ENCODE measurements around the gene RAPGEF2.
"Not testable (repeated sequence)": the region's sequence is repeated elsewhere in the genome, so short reads cannot be mapped to it uniquely, and the experiment has no call there.

Gene RAPGEF2, protein sequence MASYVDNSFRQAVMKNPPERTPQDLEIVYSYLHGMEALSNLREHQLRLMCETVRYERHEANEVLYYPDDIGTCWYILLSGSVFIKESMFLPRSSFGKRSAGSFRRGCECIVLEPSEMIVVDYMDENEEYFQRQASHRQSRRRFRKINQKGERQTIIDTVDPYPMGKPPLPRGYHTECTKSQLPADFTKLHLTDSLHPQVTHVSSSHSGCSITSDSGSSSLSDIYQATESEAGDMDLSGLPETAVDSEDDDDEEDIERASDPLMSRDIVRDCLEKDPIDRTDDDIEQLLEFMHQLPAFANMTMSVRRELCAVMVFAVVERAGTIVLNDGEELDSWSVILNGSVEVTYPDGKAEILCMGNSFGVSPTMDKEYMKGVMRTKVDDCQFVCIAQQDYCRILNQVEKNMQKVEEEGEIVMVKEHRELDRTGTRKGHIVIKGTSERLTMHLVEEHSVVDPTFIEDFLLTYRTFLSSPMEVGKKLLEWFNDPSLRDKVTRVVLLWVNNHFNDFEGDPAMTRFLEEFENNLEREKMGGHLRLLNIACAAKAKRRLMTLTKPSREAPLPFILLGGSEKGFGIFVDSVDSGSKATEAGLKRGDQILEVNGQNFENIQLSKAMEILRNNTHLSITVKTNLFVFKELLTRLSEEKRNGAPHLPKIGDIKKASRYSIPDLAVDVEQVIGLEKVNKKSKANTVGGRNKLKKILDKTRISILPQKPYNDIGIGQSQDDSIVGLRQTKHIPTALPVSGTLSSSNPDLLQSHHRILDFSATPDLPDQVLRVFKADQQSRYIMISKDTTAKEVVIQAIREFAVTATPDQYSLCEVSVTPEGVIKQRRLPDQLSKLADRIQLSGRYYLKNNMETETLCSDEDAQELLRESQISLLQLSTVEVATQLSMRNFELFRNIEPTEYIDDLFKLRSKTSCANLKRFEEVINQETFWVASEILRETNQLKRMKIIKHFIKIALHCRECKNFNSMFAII (N-terminal part only)

DNA sequence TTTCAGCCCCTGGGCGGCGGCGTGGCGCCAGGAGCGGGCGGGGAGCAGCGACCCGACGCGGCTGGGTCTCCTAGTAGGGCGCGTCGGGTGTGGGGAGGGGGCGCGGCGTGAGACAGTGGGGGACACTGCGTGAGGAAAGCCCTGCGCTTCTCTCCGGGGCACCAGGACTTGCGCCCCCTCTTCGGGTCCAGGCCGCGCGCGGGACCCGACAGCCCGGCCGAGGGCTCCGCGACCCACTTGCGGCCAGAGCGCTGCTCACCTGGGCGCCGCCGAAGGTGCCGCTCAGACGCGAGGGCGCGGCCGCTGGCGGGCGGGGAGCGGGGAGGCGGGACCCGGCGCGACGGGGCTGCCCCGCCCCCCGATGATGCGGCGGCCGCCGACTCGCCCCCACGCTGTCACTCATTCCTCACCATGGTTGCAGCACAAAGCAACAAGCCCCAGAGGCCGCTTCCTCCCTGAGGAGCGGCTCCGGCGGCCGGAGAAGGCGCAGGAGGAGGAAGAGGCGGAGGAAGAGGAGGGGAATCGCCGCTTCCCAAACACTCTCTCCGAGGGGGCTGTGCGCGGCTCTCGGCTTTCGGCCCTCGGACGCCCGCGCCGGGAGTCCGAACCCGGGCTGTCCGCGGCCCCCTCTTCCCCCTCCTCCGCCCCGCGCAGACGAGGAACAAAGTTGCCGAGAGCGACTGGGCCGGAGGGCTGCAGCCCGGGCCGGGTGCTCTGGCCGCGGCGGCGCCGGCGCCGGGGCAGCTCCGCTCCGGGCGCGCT lies at the start of gene RAPGEF2:
TSS of gene RAPGEF2 (plus strand) at position 458 of the 762 bp plus-strand sequence. CDS start 1,084 bp downstream, outside the sequence.
- peak; percentile 96 for DNase-seq

DNA sequence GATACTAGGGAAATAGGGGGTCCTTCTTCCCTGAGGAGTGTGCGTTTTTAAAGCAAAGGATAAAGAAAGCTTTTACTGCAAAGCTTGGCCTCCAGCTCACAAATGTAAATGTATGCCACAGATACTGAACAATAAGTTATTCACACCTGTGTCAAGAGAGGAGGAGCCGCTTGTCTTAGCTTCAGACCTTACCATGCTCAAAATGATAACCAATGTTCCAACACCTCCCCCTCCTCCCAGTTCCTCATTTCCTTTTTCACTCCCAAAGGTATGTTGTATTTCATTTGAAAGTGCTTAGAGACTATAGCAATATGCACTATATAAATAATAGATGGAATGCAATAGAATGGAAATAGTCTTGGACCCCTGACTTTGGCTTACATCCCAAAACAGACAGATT lies 47.0 kb upstream of the RAPGEF2 start:
- DNase-seq: peak; percentile 44

DNA sequence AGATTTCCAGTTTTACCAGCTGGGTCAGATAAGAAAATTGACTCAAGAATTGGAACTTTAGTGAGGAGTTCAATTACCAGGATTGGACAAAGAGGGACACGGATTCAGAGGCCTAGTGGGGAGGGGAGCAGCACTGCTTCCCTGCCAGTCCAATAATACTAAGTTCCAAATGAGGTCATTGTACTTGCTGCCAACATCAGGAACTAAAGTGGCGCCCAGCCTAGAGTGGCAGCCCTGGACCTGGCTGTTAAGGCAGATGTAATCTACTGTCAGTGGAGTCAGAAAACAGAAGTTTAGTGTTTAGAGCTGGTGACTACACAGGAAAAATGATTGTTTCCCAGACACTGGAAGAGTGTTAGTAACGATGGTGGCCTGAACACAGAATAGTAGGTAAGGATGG lies 42.7 kb upstream of the RAPGEF2 start:
- no peak for DNase-seq

DNA sequence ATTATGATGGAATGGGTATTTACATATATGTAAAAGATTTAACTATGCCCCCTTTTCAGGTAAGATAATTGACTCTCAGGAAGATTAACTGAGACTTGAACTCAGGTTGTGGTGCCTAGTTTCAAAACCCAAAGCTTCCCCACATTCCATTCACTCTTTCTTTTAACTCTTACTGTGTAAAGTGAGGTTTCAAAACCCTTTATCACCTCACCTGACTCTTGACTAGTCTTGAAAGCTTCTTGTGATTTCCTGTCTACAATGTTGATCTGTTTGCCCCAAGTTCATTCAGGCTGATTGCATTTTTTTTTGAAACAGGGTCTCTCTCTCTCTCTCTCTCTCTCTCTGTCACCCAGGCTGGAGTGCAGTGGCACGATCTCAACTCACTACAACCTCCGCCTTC lies 40.5 kb upstream of the RAPGEF2 start:
- no peak for DNase-seq

DNA sequence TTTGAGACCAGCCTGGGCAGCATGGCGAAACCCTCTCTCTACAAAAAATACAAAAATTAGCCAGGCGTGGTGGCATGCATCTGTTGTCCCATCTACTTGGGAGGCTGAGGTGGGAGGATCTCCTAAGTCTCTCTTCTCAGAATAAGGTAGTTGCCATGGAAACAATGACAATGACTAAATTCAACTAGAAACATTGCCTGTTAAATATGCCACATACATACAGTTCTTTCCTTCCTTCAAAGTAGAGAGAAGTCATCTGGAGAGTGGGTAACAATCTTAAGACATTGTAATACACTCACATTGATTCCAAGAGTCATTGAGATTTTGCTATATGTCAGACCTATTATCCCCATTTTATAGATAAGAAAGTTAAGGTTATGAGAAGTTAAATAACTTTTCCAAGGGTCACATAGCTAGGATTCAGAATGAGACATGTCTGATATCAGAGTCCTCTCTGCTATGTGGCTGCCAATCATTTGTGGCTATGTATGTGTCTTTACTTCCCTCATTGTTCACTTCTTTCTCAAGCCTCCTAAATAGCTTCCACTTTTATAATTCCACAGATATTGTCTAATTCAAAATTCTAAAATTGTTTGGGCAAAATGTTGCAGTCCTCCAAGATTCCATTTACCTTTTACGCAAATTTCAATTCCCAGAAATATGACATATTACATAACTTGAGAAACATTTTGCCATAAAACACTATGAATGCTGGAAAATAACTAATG lies 37.2 kb upstream of the RAPGEF2 start:
- no peak for DNase-seq

DNA sequence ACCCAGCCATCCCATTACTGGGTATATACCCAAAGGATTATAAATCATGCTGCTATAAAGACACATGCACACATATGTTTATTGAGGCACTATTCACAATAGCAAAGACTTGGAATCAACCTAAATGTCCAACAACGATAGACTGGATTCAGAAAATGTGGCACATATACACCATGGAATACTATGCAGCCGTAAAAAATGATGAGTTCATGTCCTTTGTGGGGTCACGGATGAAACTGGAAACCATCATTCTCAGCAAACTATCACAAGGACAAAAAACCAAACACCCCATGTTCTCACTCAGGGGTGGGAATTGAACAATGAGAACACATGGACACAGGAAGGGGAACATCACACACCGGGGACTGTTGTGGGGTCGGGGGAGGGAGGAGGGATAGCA lies 34.7 kb upstream of the RAPGEF2 start:
- DNase-seq: not testable (repeated sequence)

DNA sequence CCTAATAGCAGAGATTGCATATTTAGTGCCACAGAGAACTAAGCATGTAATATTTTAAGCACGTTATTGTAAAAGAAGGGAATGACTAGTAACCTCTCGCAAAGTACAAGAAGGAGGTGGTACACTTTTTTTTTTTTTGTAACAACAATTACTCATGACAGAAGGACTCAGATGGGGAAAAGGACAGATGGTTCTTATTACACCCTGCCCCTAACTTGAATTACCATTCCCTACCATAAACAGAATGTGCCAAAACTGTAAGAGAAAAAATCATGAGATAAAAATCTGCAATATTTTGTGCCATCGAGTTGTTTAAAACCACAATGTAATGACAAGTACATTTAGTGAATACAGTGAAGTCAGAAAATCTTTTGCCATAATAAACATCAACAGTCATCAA lies 33.0 kb upstream of the RAPGEF2 start:
- DNase-seq: no peak

DNA sequence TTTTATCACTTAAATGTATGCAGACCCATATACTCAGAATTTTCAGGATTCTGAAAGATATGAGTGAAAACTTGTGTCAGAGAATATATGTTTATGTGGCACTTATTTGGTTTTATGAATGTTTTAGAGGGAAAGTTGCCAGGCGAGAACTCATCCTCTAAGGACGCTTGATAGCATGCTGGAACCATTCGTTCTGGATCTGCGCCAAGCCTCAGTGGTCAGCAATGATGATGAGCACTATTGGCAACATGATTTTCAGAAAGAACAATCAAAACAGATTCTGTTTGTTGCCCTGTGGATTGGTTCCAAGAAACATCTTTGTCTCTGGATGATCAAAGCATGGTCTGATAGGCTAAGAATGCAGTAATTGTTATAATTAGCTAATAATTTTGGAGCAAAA lies 32.1 kb upstream of the RAPGEF2 start:
- DNase-seq: peak; percentile 71

DNA sequence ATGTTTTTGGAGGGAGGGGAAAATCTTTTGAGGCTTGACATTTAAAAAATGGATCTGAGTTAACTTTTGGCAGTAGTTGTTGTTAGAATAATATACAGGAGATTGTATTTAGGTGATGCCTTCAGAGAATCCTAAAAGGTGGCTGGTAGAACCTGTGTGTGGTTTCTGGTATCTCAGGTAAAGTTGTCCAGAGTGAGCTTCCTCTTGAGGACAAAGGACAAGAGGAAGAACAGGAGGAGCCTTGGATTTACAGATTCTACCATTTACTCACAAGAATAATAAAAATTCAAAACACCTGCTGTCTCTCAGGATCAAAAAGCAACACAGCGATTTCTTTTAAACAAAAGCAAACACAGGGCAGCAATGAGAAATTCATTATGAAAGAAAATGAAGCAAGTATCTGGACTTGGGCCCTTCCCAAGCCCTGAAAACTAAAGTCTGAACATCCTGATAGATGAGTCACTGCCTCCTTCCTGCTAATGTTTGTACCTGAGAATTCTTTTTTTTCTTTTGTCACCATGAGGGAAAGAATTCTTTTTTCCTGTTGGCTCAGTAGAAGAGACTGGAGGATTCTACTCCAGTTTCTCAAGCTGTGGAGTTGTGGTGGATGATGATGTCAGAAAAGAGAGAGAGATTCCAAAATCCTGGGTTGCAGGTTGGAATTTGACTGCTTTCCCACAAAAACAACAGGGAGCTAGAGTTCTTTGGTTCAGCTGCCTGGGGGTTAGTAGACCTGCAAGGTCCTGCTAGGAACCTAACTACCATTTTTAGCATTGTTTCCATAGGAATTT lies 31.5 kb upstream of the RAPGEF2 start:
- DNase-seq: no peak

DNA sequence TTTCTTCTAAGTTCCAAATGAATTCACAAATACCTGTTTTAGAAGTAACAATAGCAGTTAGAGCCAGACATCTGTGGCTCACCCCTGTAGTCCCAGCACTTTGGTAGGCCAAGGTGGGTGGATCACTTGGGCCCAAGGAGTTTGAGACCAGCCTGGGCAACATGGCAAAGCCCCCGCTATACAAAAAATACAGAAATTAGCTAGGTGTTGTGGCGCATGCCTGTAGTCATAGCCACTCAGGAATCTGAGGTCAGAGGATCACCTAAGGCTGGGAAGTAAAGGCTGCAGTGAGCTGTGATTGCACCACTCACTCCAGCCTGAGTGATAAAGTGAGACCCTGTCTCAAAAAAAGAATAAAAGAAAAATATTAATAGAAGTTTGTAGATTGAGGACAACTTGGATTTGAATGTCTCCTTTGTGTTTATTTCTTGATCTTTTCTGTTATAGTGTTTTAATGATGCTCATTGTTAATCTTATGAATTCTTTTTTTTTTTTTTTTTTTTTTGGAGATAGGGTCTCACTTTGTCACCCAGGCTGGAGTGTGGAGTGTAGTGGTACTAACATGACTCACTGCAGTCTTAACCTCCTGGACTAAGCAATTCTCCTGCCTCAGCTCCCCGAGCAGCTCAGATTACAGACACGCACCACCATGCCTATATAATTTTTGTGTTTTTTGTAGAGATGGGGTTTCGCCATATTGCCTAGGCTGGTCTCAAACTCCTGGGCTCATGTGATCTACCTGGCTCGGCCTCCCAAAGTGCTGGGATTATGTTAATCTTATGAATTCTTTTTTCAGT lies 30.7 kb upstream of the RAPGEF2 start:
- DNase-seq: no peak

DNA sequence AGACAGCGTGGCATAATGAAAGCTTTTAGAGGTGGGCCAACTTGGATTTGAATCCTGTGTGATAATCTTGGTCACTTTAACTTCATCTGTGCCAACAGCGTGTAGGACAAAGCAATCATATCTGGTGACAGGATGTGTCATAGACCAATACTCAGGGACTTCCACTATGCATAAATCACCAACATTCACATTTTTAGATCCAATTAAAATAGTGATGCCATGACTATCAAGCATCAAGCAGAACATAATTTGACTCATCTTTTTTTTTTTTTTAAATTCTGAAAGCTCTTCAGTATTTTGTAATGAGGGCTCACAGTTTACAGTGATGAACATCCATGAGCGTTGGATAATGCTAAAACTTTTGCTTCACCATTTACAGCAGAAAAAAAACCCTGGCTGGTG lies 27.3 kb upstream of the RAPGEF2 start:
- no peak for DNase-seq

DNA sequence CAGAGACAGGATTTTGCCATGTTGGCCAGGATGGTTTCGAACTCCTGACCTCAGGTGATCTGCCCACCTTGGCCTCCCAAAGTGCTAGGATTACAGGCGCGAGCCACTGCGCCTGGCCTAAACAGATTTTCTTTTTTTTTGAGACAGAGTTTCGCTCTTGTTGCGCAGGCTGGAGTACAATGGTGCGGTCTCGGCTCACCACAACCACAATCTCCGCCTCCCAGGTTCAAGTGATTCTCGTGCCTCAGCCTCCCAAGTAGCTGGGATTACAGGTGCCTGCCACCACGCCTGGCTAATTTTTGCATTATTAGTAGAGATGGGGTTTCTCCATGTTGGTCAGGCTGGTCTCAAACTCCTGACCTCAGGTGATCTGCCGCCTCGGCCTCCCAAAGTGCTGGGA lies 25.9 kb upstream of the RAPGEF2 start:
- DNase-seq: not testable (repeated sequence)

DNA sequence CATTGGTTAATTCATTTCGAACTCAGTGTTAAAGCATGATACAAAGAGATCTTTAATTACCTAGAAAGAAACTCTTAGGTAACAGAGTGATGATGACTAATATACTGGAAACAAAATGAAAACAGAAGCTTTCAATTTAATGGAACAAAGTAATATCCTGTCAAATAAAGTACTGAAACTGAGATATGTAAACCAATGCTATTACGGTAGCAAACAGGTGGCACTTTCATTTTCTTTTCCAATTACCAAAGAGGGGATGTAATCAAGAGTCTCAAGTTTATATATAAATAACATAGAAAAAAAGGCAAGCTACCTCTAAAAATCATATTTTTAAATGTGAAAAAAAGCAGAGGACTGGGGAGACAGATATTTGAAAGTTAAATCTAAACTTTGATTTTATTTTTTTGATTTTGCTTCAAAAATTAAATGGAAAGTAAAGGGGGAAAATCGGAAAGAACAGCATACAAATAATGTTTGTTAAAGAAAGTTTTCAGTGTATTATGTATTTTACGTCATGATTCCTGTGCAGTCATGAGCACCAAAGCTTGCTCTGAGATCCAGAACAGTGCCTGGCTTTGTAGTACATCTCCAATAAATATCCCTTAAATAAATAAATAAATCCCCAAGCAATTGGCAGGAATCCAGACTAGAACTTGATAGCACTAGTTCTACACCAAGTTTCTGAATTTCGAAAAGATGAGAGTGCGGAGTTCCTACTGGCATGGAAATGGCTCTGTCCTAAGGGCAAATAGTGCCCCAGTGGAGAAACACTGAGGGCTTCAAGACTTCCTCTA lies 25.0 kb upstream of the RAPGEF2 start:
- DNase-seq: no peak

DNA sequence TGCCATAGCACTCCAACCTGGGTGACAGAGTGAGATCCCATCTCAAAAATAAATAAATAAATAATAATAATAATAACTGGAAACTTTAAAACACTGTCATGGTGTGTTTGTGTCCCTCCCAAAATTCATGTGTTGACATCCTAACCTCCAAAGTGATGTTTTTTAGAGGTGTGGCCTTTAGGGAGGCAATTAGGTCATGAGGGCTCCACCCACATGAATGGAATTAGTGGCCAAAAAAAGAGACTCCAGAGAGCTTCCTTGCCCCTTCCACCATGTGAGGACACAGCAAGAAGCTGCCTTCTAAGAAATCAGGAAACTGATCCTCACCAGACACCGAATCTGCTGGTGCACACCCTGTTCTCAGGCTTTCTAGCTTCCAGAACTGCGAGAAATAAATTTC lies 23.8 kb upstream of the RAPGEF2 start:
- no peak for DNase-seq

DNA sequence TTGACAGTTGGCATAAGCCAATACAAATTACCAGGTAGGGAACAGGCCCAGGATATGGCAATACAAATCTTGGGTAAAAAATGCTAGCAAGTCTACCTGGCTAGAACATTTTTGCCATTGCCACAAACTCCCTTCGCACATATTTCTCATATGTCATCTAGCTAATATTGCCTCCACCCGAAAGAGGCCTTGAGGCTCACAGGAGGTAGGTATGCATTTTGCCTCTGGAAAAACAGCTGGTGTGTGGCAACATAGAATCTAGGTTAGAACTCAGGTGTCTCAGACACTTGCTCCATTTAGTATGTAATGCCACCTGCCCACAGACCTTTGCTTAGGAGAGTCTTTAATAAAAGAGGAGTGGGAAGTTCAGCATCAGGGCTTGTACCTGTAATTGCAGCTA lies 16.3 kb upstream of the RAPGEF2 start:
- DNase-seq: no peak

DNA sequence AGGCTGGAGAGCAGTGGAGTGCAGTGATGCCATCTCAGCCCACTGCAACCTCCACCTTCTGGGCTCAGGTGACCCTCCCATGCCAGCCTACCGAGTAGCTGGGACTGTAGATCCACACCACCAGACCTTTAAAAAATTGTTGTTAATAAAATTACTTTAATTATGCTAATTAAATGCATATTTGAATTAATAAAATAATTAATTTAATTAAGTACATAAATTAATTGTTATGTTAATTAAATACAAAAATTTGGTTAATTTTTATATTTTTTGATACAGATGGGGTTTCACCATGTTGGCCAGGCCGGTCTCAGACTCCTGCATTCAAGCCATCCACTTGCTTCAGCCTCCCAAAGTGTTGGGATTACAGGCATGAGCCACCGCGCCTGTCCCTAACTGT lies 12.6 kb upstream of the RAPGEF2 start:
- no peak for DNase-seq

DNA sequence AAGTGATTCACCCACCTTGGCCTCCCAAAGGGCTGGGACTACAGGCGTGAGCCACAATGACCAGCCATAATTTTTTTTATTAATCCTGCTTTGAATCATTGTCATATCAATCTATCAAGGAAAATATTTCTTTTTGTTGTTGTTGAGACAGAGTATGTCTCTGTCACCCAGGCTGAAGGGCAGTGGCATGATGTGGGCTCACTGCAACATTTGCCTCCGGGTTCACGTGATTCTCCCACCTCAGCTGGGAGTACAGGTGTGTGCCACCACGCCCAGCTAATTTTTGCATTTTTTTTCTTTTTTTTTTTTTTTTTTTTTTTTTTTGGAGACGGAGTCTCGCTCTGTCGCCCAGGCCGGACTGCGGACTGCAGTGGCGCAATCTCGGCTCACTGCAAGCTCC lies 8.7 kb upstream of the RAPGEF2 start:
- not testable (repeated sequence) for DNase-seq

DNA sequence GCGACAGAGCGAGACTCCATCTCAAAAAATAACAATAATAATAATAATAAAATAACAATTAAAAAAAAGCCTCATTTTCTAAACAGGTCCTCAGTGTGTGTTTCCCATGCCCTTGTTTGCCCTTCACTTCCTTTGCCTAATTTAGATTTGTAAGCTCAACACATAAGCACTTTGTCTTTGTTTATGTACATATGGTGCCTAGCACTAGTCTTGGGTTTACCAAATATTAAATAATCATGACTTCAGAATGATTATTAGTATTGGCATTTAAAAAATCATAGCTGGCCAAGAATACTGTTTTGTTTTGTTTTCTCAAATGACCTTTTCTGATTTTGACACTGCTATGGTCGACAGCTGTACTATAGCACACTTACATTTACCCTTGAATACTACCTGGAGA lies 6.4 kb upstream of the RAPGEF2 start:
- DNase-seq: no peak

DNA sequence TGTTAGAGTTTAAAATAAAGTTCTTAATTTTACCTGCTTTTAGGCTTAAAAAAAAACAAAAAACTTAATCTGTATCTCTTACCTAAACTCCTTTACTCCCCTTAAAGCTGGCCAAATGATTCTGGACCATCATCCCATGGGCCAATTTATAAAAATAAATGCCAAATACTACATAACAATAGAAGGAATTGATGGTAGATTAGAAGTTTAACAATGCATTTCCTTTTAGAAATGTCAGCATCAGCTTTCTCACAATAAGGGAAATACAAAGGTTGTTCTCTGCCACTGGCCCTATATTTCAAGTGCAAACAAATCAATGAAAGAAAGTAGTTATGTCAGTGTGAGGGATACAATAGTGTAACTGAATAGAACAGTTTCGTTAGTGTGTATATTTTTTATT lies 5.7 kb upstream of the RAPGEF2 start:
- DNase-seq: no peak

DNA sequence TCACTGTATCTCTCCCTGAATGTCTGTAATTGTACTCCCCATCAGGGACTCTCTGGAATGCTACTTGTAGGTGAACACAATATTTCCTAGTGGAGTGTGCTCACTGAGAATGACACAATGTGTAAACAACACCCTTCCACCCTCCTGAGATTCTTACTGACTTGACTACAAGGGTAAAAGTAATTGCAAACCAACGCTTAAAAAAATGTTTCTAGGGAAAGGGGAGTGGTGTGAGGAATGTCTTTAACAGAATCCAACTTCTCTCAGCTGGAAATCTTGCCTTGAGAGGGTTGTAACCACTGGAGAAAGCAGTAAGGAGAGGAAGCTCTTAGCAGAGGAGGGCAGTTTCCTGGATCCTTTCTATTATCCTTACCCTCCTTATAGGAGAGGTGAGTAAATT lies 5.1 kb upstream of the RAPGEF2 start:
- DNase-seq: no peak
